ENCODE results near the gene IL17REL. TPM values are rescaled to one million over a fixed set of nuclear protein-coding genes. Genes with fewer than 3 reads are reported as not detected.

IL17REL gene
- polyA plus RNA-seq, 3 donors: not detected

DNA sequence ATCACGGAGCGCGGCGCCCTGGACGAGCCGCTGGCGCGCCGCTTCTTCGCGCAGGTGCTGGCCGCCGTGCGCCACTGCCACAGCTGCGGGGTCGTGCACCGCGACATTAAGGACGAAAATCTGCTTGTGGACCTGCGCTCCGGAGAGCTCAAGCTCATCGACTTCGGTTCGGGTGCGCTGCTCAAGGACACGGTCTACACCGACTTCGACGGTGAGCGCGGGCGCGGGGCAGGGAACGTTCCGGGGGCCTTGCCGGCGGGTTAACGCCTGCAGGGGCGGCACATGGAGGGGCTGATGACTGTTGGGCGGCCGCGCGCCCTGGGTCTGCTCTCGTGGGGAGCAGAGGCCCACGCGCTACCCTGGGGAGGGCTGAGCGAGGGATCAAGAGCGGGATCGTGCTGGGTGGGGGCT lies 51.0 kb downstream of the IL17REL start:
- no peaks in the 10 kb centered on the region for H3K9me3 Mint-ChIP-seq
- Histone ChIP-seq H3K4me3 (replicated peaks in 1 of 3; ENCODE audit: low read depth in 2 of 3, low read length in 3 of 3) (peak overlapping the region; percentile 80 to 97 (median 94)), H2AFZ (ENCODE audit: insufficient read depth, low read depth, low read length, poor library complexity, severe bottlenecking) (no peak overlapping the region), H3K36me3 (replicated peaks in 1 of 2; ENCODE audit: control insufficient read depth in 1 of 2, insufficient read depth in 2 of 2, low read length in 2 of 2) (peaks cover 26 to 27% of the 10 kb centered on the region in 2 donors), H3K4me2 (replicated peaks; ENCODE audit: extremely low read depth, low read length, poor library complexity, severe bottlenecking) (peak overlapping the region; percentile 88), H3K27ac (ENCODE audit: low read depth in 1 of 2, low read length in 2 of 2) (peak overlapping the region; percentile 91 to 99), H3K4me1 (ENCODE audit: control insufficient read depth in 1 of 2, insufficient read depth in 2 of 2, low read length in 2 of 2) (peaks cover 50 to 56% of the 10 kb centered on the region in 2 donors), H3K9ac (ENCODE audit: insufficient read depth, low read length, poor library complexity, severe bottlenecking) (peak overlapping the region; percentile 100), H4K20me1 (ENCODE audit: insufficient read depth, low read length) (peaks cover 55% of the 10 kb centered on the region), H3K27me3 (ENCODE audit: control insufficient read depth in 2 of 2, insufficient read depth in 2 of 2, low read length in 2 of 2) (no peaks in the 10 kb centered on the region), H3K79me2 (ENCODE audit: insufficient read depth, low read length) (peaks cover 48% of the 10 kb centered on the region), H3K9me3 (replicated peaks in 1 of 2; ENCODE audit: control insufficient read depth in 1 of 2, insufficient read depth in 1 of 2, low read length in 2 of 2) (no peaks in the 10 kb centered on the region)
- TF ChIP-seq, protein P1, sequence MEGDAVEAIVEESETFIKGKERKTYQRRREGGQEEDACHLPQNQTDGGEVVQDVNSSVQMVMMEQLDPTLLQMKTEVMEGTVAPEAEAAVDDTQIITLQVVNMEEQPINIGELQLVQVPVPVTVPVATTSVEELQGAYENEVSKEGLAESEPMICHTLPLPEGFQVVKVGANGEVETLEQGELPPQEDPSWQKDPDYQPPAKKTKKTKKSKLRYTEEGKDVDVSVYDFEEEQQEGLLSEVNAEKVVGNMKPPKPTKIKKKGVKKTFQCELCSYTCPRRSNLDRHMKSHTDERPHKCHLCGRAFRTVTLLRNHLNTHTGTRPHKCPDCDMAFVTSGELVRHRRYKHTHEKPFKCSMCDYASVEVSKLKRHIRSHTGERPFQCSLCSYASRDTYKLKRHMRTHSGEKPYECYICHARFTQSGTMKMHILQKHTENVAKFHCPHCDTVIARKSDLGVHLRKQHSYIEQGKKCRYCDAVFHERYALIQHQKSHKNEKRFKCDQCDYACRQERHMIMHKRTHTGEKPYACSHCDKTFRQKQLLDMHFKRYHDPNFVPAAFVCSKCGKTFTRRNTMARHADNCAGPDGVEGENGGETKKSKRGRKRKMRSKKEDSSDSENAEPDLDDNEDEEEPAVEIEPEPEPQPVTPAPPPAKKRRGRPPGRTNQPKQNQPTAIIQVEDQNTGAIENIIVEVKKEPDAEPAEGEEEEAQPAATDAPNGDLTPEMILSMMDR (IDR thresholded peaks at IDR 0.05): no peak
- H3K27me3 Mint-ChIP-seq (ENCODE audit: low read depth in 3 of 3): no peaks in the 10 kb centered on the region
- intact Hi-C loops (cut with micrococcal nuclease): loop anchor here in 1 of 2 donors (10.0 kb wide), 1 partner anchor 343 kb away; the partner anchor contains the start of gene PLXNB2
- H3K4me1 Mint-ChIP-seq: peaks cover 46% of the 10 kb centered on the region
- H3K4me3 Mint-ChIP-seq: peak overlapping the region; percentile 90 to 95
- WGBS (ENCODE audit: insufficient coverage): under 1% methylated on average over 49 of the region's 49 CpGs
- DNase-seq: no peak
- H3K27ac Mint-ChIP-seq: peak overlapping the region; percentile 89 to 95 (median 91)
- H3K36me3 Mint-ChIP-seq: peaks cover 15 to 35% of the 10 kb centered on the region in 2 donors

DNA sequence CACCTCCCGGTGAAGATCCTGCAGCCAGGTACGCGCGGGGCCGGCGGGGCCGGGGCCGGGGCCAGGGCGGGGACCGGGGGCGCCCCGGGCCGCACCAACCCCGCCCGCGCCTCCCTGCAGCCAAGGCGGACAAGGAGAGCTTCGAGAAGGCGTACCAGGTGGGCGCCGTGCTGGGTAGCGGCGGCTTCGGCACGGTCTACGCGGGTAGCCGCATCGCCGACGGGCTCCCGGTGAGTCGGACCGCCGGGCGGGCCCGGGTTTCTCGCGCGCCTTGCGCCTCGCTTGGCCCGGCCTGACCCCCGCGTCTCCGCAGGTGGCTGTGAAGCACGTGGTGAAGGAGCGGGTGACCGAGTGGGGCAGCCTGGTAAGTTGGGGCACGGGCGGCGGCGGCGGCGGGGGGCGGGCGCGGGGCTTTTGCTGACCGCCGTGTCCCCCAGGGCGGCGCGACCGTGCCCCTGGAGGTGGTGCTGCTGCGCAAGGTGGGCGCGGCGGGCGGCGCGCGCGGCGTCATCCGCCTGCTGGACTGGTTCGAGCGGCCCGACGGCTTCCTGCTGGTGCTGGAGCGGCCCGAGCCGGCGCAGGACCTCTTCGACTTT lies 51.5 kb downstream of the IL17REL start:
- Histone ChIP-seq H3K4me1 (ENCODE audit: control insufficient read depth in 1 of 2, insufficient read depth in 2 of 2, low read length in 2 of 2) (peaks cover 45 to 51% of the 10 kb centered on the region in 2 donors), H3K9me3 (replicated peaks in 1 of 2; ENCODE audit: control insufficient read depth in 1 of 2, insufficient read depth in 1 of 2, low read length in 2 of 2) (no peaks in the 10 kb centered on the region), H4K20me1 (ENCODE audit: insufficient read depth, low read length) (peaks cover 50% of the 10 kb centered on the region), H3K79me2 (ENCODE audit: insufficient read depth, low read length) (peaks cover 48% of the 10 kb centered on the region), H3K9ac (ENCODE audit: insufficient read depth, low read length, poor library complexity, severe bottlenecking) (peak overlapping the region; percentile 100), H3K27me3 (ENCODE audit: control insufficient read depth in 2 of 2, insufficient read depth in 2 of 2, low read length in 2 of 2) (no peaks in the 10 kb centered on the region), H2AFZ (ENCODE audit: insufficient read depth, low read depth, low read length, poor library complexity, severe bottlenecking) (no peak overlapping the region), H3K36me3 (replicated peaks in 1 of 2; ENCODE audit: control insufficient read depth in 1 of 2, insufficient read depth in 2 of 2, low read length in 2 of 2) (peaks cover 26 to 27% of the 10 kb centered on the region in 2 donors), H3K4me2 (replicated peaks; ENCODE audit: extremely low read depth, low read length, poor library complexity, severe bottlenecking) (peak overlapping the region; percentile 88), H3K4me3 (replicated peaks in 1 of 3; ENCODE audit: low read depth in 2 of 3, low read length in 3 of 3) (peak overlapping the region; percentile 80 to 97 (median 94)), H3K27ac (ENCODE audit: low read depth in 1 of 2, low read length in 2 of 2) (peak overlapping the region; percentile 91 to 99)
- peaks cover 41% of the 10 kb centered on the region for H3K4me1 Mint-ChIP-seq
- TF ChIP-seq, protein P1 (IDR thresholded peaks at IDR 0.05): no peak
- peaks cover 15 to 35% of the 10 kb centered on the region in 2 donors for H3K36me3 Mint-ChIP-seq
- H3K4me3 Mint-ChIP-seq: peak overlapping the region; percentile 90 to 95
- WGBS (ENCODE audit: insufficient coverage): under 1% methylated on average over 84 of the region's 84 CpGs
- DNase-seq: no peak
- peak overlapping the region; percentile 89 to 95 (median 91) for H3K27ac Mint-ChIP-seq
- no peaks in the 10 kb centered on the region for H3K9me3 Mint-ChIP-seq
- peaks cover 0 to under 1% (median 0%) of the 10 kb centered on the region in 3 donors for H3K27me3 Mint-ChIP-seq (ENCODE audit: low read depth in 3 of 3)
- intact Hi-C loops (cut with micrococcal nuclease): loop anchor here in 1 of 2 donors (10.0 kb wide), 1 partner anchor 344 kb away; the partner anchor contains the start of gene PLXNB2

Data from CD14-positive monocyte (primary cell).